CD4-positive, alpha-beta T cell treated with Interleukin-4 for 4 hours (primary cell): ENCODE measurements around the gene PPP2R5E.

ENCODE experiments used
- DNase-seq: peaks from one replicate; pipeline ENCODE4 v3.0.0-alpha.2; 2020

The PPP2R5E gene

DNA sequence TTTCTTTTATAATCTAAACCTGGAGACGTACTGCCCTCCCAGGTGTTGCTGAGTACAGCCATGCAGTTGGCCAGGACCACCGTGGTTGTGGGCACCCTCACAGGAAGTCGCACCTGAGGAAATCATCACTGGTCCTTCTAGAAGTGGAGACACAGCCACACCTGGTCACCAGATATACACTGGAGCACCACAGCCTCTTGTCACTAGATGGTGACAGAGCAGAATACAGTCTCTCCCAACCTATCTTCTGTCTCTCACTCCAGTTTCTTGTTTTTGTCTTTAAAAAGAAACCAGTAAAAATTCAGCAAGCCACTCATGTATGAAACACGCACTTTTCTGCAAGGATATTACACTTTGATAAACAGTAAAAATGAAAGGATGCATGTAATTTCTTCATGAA is 181.4 kb downstream of the PPP2R5E start:
- DNase-seq, result no peak

DNA sequence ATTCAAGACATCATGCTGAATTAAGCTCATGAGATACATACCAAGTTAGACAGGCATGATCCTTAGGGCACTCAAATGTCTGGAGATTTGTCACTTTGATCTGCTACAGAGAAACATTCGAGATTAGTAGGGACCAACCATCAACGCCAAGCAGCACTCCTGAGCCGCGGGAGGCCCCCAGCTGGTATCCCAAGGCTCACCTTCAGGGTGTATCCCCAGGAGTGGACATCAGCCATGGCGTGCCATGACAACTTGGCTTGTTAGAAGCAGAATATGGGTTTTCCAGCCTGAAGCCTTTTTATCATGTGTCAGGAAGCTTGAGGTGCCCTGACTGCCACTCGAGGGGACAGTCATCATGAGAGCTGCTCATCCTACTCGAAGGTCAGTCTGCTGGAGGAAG is 185.3 kb downstream of the PPP2R5E start:
- no peak for DNase-seq

DNA sequence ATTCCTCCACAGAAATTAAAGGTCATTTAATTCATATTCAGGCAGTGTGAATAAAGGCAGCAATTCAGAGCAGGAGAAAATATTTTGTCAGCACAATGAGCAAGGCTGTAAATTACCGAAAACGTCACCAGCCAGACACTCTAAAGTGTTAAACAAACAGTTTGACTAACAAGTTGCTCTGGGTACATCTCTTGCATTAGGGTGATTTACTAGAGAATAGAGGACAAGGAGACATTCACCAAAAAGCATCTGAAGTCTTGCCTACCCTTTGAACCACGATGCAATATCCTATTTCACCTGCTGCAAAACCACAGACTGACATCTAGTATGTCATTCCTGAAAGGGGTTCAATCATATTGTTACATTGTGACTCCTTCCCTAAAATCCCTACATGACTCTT is 197.4 kb downstream of the PPP2R5E start:
- DNase-seq, result no peak

DNA sequence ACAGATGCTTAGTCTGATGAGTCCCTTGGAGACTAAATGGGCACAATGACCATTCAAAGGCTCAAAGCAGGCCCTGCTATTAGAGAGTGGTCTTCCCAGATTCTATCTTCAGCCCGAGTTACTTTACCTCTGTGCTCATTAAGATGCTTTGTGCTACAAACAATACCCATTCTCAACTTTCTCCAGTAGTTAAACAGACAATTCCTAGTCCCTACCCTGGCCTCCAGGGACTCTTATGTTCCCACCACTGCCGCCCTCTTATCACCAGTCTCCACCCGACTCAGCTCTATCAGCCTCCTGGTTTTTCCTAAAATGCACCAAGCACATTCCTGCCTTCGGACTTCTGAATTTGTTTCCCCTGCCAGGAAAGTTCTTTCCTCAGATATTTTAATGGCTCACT is 198.8 kb downstream of the PPP2R5E start:
- no peak for DNase-seq

DNA sequence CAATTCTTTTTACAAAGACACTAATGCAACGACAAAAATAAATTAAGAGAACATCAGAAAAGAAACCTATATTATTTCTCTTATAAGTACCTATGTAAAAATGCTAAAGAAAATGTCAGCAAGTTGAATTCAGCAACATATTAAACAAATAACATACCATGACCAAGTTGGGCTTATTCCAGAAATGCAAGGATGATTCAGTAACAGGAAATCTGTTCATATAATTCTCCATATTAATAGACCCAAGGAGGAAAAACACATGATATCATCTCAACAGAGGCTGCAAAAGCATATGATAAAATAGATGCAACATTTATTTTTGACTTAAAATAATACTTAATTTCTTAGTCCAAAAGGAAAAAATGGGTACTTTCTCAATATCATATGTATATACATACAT is 199.3 kb downstream of the PPP2R5E start:
- no peak for DNase-seq

DNA sequence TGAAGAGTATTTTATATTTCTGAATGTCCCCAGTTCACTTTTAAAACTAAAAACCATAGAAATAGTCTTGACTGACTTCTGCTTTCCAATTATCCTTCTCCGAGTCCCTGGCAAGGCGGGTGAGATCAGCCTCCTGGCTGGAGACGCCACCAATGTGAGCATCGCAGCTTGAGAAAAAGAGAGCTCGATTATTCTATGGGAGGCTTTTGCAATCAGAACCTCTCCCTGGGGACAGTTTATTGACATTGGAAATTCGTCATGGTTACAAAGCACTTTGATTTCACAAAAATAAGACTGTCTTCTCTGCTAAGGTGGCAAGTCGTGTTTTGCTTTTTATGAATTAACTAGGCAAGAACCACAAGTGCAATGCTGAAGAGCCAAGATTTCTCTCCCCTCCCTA is 200.8 kb downstream of the PPP2R5E start:
- DNase-seq, result no peak

DNA sequence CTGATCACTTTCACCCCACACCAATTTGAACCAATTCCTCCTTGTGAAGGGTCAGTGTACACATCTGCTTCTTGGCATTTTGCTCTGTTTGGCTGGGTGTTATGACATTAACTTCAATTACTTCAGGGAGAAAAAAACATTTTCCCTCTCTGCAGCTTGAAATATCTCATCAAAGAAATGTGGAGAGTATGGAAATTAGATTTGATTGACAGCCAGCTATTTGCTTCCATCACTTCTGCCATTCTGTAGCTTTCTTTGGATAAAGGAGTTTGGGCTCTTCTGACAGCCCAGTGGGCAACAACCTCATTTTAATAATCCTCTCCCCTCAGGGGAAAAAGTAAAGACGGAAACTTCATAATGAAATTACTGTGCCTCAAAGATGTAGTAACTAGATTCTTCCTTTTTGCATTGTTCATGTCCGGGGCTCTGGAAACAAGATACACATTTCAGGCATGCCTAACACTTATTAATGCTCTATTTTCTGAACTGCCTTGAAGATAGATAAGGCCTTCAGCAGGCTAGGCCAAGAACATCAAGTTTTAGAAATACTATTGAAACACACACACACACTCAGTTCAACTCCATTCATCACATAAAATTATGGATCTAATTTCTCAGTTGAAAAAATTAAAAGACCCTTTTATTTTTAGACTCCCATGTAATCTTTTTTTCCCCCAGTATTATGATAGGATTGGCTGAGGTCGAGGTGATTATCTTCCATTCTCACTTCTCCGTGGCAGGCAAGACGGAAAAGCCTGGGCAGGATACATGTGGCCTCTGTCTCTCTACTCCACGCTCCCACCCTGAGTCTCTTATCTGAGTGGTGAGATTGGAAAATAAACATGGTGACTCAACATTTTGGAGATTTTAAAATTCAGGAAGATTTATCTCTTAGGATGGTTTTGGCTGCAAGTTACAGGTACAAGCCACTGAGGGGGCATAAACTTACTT is 214.1 kb downstream of the PPP2R5E start:
- DNase-seq, result no peak

DNA sequence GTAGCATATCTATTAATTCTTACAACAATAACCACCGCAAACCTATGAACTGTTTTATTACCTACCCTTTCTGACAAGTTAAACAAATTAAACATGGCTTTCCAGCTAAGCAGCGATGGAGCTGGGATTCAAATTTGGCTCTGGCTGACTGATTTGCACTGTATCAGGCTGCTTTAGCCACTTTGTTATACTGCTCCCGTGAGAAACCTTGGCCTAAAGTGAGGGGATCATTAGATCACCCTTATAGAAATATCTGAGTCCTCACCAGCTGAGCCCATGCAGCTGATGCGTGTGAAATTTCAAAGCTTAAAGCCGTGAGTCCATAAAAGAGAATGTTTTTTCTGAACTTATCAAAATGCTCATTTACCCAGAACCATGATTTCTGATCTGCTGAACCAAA is 216.3 kb downstream of the PPP2R5E start:
- DNase-seq, result no peak

DNA sequence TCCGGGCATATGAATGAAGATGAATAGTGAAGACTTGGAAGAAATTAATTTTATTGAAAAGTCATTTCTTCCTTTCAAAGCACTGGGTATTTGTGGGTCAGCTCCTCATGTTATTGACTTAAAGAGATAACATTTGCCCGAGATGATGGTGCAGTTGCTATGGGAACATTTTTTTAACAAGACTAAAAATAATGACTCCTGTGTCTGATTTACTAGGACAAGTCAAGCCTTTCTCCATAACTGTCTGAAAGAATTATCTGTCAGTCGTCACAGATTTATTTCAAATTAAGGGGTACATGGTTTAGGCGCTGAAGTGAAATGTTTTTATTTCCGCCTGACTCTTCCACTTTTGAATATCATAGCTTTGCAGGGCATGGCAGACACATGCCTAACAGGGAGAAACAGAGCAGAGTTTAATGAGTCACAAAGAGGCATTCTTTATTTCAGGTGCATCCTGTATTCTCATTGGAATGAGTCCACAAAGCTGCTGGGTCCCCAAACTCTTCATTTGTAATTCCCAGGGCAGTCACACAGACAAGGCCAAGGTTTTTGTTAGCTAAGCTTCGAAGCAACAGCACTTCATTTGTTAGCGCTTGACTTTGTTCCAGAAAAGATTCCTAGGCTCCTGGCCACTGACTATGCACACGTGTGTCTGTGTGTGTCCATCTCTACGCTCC is 220.1 kb downstream of the PPP2R5E start:
- DNase-seq, result no peak

DNA sequence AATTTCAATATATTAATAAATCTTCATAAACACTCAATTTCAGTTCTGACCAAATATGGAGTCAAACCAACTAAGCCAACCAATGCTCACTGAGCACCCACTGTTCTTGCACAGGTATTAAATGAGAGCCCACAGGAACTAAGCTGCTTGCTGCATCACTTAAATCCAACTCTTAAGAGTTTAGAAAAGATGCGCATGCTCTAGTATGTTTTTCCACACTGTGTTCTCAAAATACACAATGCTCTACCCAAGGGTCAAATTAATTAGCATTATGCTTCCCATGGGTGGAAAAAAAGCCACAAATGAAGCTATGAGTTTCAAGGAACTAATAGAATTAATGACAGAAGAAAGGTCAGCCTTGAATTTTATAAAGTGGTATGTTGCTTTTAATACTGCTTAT is 220.7 kb downstream of the PPP2R5E start:
- DNase-seq, result no peak
